Measurements from ENCODE around the gene SRGAP1. TPM values are rescaled to one million over a fixed set of nuclear protein-coding genes. Genes with fewer than 3 reads are reported as not detected.

Gene SRGAP1
- not detected for polyA plus RNA-seq

DNA sequence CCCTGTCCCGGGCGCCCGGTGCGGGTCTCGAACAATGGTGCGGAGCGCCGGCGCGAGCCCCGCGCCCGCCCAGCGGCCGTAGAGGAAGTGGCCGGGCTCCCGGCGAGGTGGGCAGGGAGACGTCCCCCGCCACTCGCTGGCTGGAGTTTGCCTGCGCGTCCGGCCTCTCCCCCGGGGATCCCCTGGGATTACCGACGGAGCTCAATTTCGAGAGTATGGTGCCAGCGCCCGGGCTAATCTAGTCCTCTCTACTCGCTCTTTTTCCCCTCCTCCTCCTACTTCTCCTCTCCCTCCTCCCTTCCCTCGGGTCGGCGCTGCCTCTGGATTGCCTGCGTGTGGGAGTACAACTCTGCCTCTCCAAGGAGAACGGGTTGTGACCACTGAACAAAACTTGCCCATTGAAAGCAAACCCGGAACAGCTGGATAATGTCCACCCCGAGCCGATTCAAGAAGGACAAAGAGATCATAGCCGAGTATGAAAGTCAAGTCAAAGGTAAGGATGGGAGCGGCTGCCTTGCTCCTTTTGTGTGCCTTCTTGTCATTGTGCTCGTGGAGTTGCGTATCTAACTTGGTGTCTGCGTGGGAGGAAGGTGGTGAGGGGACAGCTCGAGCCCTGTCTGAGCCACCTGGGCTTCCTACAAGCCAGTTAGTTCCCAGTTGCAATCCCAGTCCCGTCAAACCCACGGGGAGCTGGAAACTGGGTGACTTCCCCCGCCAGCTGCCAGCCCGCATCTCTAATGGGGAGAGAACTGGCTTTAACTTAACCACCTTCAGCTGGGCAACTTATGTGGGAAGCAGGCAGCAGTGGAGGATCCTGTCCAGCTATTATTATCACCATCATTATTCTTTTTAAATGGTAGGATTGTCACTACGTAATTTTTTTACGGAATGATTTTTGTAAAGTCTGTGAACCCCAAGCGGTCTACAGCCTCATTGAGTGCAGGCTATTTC, at the start of gene SRGAP1:
Gene SRGAP1 (plus strand): TSS at position 310 of the 951 bp plus-strand sequence. CDS start 117 bp downstream, at position 427.
- peaks cover 10% of the 10 kb centered on the region for H3K27me3 Mint-ChIP-seq
- peak within 1 kb of the TSS; percentile 86 to 98 (median 94) for H3K4me3 Mint-ChIP-seq
- no peaks in the 10 kb centered on the region for H3K36me3 Mint-ChIP-seq
- no peaks in the 10 kb centered on the region for H3K9me3 Mint-ChIP-seq
- H3K4me1 Mint-ChIP-seq: peaks cover 7 to 9% (median 8%) of the 10 kb centered on the region in 3 donors
- H3K27ac Mint-ChIP-seq: no peak within 1 kb of the TSS

DNA sequence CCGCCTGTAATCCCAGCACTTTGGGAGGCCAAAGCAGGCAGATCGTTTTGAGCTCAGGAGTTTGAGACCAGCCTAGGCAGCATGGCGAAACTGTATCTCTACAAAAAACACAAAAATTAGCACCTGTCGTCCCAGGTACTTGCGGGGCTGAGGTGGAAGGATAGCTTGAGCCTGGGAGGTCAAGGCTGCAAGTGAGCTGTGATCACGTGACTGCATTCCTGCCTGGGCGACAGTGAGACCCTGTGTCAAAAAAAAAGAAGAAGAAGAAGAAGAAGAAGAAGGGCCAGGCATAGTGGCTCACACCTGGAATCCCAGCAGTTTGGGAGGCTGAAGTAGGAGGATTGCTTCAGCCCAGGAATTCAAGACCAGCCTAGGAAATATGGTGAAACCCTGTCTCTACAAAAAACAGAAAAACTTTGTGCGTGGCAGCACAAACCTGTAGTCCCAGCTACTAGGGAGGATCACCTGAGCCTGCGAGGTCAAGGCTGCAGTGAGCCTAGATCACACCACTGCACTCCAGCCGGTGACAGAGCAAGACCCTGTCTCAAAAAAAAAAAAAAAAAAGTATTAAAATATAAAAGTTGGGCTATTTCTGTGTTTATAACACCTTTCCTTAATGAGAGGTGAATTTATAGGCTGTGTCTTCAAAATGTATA, 49.3 kb upstream of the SRGAP1 start:
- no peak overlapping the region for H3K27ac Mint-ChIP-seq
- H3K4me3 Mint-ChIP-seq: no peak overlapping the region
- H3K9me3 Mint-ChIP-seq: no peaks in the 10 kb centered on the region

DNA sequence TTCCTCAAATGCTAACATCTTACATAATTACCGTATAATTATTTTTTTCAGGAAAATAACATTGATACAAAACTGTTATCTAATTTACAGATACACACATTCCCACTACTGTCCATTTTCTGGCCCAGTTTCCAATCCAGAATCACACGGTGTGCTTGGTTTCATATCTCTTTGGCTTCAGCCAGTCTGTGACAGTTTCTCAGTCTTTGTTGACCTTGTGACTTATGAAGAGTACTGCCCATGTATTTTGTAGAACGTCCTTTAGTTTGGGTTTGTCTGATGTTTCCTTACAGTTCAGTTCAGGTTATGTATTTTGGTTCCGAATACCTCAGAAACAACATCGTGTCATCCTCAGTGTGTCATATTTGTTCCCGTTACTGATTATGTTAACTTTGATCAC, 48.6 kb upstream of the SRGAP1 start:
- Mint-ChIP-seq H3K4me1 (no peaks in the 10 kb centered on the region), H3K36me3 (peaks cover 5% of the 10 kb centered on the region), H3K27me3 (no peaks in the 10 kb centered on the region), H3K4me3 (no peak overlapping the region), H3K27ac (no peak overlapping the region), H3K9me3 (no peaks in the 10 kb centered on the region)

More for the DNA sequence above, 49.3 kb upstream of the SRGAP1 start:
- Mint-ChIP-seq H3K27me3 (no peaks in the 10 kb centered on the region), H3K36me3 (peaks cover 7% of the 10 kb centered on the region), H3K4me1 (no peaks in the 10 kb centered on the region)

DNA sequence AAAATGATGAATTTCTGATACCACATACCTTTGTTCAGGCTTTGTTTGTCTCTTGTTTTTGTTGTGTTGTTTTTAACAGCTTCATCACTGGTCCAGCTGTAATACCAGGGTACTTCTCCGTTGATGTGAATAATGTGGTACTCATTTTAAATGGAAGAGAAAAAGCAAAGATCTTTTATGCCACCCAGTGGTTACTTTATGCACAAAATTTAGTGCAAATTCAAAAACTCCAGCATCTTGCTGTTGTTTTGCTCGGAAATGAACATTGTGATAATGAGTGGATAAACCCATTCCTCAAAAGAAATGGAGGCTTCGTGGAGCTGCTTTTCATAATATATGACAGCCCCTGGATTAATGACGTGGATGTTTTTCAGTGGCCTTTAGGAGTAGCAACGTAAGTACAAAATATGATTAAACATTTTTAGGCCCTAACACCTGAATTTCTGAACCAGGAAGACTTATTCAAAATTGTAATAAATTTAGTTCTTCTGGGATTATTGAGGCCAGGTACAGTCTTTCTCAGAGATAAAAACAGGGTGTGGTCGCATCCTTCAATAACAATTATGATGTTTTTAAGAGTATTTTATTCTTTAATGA, 42.4 kb upstream of the SRGAP1 start:
- no peak overlapping the region for H3K27ac Mint-ChIP-seq

DNA sequence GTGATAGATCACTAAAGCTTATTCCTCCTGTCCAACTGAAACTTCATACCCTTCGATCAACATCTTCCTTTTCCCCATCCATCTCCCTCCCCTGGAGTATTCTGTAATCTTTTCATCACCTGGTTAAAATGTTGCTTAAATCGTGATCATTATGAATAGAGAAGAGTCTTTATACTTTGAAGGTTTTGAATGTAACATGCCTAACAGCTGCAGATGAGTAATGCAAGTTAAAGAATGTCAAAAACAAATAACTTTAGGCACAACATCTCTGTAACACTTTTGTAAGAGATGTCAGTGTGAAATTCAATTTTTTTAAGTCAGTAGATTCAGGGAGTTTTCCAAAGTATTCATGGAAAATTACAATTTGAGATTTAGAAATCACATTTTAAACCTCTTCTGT, 39.8 kb upstream of the SRGAP1 start:
- no peaks in the 10 kb centered on the region for H3K9me3 Mint-ChIP-seq
- H3K27me3 Mint-ChIP-seq: no peaks in the 10 kb centered on the region
- H3K27ac Mint-ChIP-seq: no peak overlapping the region
- no peaks in the 10 kb centered on the region for H3K36me3 Mint-ChIP-seq
- H3K4me1 Mint-ChIP-seq: peaks cover 1 to 10% (median 6%) of the 10 kb centered on the region in 3 donors
- no peak overlapping the region for H3K4me3 Mint-ChIP-seq

More for the DNA sequence above, 42.4 kb upstream of the SRGAP1 start:
- H3K4me3 Mint-ChIP-seq: no peak overlapping the region
- H3K36me3 Mint-ChIP-seq: no peaks in the 10 kb centered on the region
- no peaks in the 10 kb centered on the region for H3K27me3 Mint-ChIP-seq
- no peaks in the 10 kb centered on the region for H3K9me3 Mint-ChIP-seq
- peaks cover 1 to 10% (median 6%) of the 10 kb centered on the region in 3 donors for H3K4me1 Mint-ChIP-seq

DNA sequence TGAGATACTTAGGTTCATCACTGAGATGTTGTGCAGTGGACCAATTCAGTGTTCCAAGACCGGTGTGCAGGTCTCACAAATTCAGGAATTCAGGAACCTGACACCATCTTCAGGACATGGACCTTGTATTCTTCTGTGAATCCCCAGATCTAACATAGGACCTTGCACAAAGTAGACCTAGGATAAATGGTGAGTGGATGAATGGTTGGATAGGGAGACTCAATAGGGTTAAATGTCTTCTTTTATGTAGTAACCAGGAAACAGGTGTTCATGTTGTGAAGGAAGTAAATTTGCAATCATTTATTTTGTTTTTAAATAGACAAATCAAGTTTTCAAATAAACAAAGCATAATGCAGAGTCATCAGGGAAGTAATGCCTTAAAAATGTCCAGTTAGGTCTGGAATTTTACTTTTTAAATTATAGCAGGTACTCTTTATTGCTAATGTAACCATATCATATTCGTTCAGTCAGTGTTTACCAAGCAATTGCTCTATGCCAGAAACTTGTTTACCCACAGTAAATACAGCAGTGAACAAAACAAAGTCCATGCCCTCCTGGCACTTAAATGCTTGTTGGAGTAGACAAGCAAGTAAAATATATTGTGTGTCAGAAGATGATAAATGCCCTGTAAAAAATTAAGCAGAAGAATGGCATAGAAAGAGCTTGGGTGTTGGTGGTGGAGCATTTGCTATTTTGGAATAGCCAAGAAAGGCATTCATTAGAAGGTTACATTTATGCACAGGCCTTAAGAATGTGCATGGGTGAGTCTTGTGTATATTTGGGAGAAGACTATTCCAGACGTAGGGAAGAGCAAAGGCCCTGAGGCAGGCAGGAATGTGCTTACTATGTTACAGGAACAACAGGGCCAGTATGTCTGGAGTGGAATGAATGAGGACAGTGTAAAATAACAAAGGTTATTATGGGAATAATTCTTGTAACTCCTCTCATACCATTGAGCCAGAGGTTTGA, 38.5 kb upstream of the SRGAP1 start:
- no peaks in the 10 kb centered on the region for H3K9me3 Mint-ChIP-seq
- peak overlapping the region in 1 of 4 donors; percentile 54 for H3K4me3 Mint-ChIP-seq
- H3K27ac Mint-ChIP-seq: no peak overlapping the region
- no peaks in the 10 kb centered on the region for H3K36me3 Mint-ChIP-seq
- peaks cover 1 to 10% (median 6%) of the 10 kb centered on the region in 3 donors for H3K4me1 Mint-ChIP-seq
- no peaks in the 10 kb centered on the region for H3K27me3 Mint-ChIP-seq

DNA sequence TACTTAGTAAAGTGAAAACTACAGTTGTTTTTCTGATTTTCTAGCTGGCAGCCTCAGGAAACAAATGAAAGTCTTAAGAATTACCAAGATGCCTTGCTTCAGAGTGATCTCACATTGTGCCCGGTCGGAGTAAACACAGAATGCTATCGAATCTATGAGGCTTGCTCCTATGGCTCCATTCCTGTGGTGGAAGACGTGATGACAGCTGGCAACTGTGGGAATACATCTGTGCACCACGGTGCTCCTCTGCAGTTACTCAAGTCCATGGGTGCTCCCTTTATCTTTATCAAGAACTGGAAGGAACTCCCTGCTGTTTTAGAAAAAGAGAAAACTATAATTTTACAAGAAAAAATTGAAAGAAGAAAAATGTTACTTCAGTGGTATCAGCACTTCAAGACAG, 35.9 kb upstream of the SRGAP1 start:
- H3K36me3 Mint-ChIP-seq: no peaks in the 10 kb centered on the region
- peaks cover 1 to 14% (median 6%) of the 10 kb centered on the region in 3 donors for H3K4me1 Mint-ChIP-seq
- no peak overlapping the region for H3K27ac Mint-ChIP-seq
- H3K4me3 Mint-ChIP-seq: no peak overlapping the region
- no peaks in the 10 kb centered on the region for H3K27me3 Mint-ChIP-seq
- H3K9me3 Mint-ChIP-seq: no peaks in the 10 kb centered on the region

DNA sequence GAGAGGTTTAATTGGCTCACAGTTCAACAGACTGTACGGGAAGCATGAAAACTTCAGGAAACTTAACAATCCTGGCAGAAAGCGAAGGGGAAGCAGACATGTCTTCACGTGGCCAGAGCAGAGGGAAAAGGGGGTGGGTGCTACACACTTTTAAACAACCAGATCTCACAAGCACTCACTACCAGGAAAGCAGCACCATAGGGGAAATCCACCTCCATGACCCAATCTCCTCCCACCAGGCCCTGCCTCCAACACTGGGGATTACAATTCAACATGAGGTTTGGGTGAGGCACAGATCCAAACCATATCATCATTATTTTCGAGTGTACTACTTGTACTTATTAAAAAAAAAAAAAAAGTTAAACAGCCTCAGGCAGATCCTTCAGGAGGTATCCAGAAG, 34.9 kb upstream of the SRGAP1 start:
- no peaks in the 10 kb centered on the region for H3K36me3 Mint-ChIP-seq
- no peak overlapping the region for H3K4me3 Mint-ChIP-seq
- no peaks in the 10 kb centered on the region for H3K27me3 Mint-ChIP-seq
- H3K9me3 Mint-ChIP-seq: no peaks in the 10 kb centered on the region
- H3K4me1 Mint-ChIP-seq: peaks cover 1 to 19% (median 10%) of the 10 kb centered on the region in 3 donors
- no peak overlapping the region for H3K27ac Mint-ChIP-seq

DNA sequence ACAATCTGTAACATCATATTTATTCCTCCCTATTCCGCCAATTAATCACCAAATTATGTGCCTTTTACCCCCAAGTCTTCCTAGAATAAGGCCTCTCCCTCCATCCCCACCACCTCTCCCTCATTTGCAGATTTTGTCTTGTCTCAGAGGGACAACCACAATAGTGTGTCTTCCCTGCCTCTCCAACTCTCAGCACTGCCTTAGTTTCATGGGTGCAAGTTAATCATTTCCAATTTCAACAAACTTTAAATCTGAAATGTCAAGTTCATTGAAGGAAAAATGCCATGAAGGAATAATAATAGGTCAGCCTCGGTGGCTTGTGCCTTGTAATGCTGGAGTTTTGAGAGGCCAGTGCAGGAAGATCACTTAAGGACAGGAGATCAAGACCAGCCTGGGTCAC, 33.2 kb upstream of the SRGAP1 start:
- no peak overlapping the region for H3K27ac Mint-ChIP-seq
- no peaks in the 10 kb centered on the region for H3K9me3 Mint-ChIP-seq
- no peaks in the 10 kb centered on the region for H3K36me3 Mint-ChIP-seq
- peaks cover 0 to 14% (median 12%) of the 10 kb centered on the region in 3 donors for H3K4me1 Mint-ChIP-seq
- no peak overlapping the region for H3K4me3 Mint-ChIP-seq
- H3K27me3 Mint-ChIP-seq: no peaks in the 10 kb centered on the region

DNA sequence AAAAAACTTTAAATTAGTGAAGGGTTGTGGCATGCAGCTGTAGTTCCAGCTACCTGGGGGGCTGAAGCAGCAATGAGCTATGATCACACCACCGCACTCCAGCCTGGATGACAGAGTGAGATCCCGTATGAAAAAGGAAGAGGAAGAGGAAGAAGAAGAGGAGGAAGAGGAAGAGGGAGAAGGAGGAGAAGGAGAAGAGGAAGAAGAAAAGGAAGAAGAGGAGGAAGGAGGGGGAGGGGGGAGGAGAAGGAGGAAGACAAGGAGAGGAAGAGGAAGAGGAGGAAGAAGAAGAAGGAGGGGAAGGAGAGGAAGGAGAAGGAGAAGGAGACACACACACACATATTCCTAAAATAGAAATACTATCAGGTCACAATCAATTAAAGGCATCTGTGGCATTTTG, 32.7 kb upstream of the SRGAP1 start:
- H3K4me1 Mint-ChIP-seq: peaks cover 0 to 14% (median 12%) of the 10 kb centered on the region in 3 donors

DNA sequence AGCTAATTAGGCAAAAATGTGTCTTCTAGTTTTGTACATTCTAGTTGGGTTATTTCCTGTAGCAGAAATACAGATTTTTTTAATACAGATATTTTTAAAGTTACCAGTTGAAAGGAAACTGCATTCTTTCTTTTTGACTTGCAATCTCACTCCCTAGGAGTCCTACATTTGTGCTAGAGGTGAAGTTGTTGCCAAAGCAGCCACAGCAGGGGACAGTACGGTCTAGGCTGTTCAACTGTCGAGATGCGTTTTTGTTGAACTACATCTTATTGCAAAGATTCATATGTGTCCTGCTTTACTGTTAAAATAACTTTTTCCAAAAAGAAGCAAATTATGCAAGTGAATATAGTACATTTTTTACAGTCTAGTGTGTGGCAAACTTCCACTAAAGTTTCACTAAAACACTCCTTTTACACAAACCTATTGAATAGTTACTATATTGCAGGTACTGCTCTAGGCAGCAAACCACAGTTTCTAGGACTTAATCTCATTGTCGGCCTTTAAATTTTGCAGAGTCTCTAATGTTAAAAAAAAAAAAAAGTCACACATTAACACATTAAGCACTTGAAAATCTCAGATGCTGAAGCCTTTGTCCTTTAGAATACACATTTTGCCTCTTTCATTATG, 30.2 kb upstream of the SRGAP1 start:
- H3K4me3 Mint-ChIP-seq: peak overlapping the region in 3 of 4 donors; percentile 21 to 85 (median 36)

More for the DNA sequence above, 32.7 kb upstream of the SRGAP1 start:
- H3K9me3 Mint-ChIP-seq: no peaks in the 10 kb centered on the region
- no peak overlapping the region for H3K27ac Mint-ChIP-seq
- H3K27me3 Mint-ChIP-seq: no peaks in the 10 kb centered on the region
- H3K36me3 Mint-ChIP-seq: no peaks in the 10 kb centered on the region
- no peak overlapping the region for H3K4me3 Mint-ChIP-seq

DNA sequence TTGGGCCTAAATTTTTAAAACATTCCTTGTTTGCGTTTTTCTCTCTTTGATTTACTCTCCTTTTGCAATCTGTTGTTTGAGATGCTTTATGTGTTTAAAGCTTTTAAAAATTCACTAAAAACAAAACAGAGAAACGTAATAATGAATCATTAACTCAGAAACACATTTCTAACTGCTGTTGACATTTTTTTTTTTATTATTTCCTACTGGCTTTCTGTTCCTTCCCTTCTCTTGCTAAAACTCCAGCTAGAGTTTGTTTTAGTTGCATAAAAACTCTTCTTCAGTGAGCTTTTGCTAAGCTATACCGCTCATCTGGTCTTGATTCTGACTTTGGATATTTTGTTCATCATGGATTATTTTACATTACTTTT, 29.0 kb upstream of the SRGAP1 start:
- Mint-ChIP-seq H3K36me3 (peaks cover 4% of the 10 kb centered on the region), H3K4me1 (peaks cover 0 to 14% (median 12%) of the 10 kb centered on the region in 3 donors), H3K27me3 (peaks cover 2% of the 10 kb centered on the region), H3K4me3 (peak overlapping the region in 1 of 4 donors; percentile 85), H3K9me3 (peaks cover 0 to 5% (median 0%) of the 10 kb centered on the region in 3 donors), H3K27ac (no peak overlapping the region)

More for the DNA sequence above, 30.2 kb upstream of the SRGAP1 start:
- Mint-ChIP-seq H3K27ac (peak overlapping the region in 1 of 3 donors; percentile 81), H3K9me3 (peaks cover 0 to under 1% (median 0%) of the 10 kb centered on the region in 3 donors), H3K27me3 (peaks cover 1% of the 10 kb centered on the region), H3K4me1 (peaks cover 0 to 14% (median 12%) of the 10 kb centered on the region in 3 donors), H3K36me3 (peaks cover 4% of the 10 kb centered on the region)

DNA sequence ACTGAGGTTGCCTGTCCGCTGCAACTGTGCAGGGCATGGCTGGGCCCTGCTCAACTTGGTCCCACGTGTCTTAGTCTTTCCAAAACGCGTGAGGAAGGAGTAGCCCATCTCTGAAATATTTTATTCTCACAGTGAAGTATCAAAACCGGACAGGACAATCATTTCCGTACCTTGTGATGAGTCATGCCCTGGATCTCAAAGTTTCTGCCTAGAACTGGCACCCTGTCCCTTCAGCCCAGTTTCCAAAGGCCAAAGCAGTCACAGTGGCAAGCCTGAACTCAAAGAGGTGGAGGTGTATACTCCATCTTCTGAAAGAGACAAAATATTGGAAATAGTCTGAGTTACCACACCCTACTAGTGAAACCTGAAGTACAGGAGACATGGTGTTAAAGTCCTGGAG, 28.5 kb upstream of the SRGAP1 start:
- no peak overlapping the region for H3K27ac Mint-ChIP-seq
- H3K4me1 Mint-ChIP-seq: peaks cover 0 to 14% (median 12%) of the 10 kb centered on the region in 3 donors
- peaks cover 0 to 5% (median 0%) of the 10 kb centered on the region in 3 donors for H3K9me3 Mint-ChIP-seq
- H3K4me3 Mint-ChIP-seq: no peak overlapping the region
- H3K27me3 Mint-ChIP-seq: peaks cover 3% of the 10 kb centered on the region
- peaks cover 4% of the 10 kb centered on the region for H3K36me3 Mint-ChIP-seq

DNA sequence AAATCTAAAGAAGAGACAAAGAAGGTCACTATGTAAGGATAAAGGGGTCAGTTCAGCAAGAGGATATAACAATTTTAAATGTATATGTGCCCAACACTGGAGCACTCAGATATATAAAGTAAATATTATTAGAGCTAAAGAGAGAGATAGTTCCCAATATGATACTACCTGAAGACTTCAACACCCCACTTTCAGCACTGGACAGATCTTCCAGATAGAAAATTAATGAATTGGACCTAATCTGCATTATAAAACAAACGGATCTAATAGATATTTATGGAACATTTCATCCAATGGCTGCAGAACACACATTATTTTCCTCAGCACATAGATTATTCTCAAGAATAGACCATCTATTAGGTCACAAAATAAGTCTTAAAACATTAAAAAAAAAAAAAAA, 24.1 kb upstream of the SRGAP1 start:
- Mint-ChIP-seq H3K36me3 (peaks cover 7% of the 10 kb centered on the region), H3K9me3 (peaks cover 0 to 5% (median 0%) of the 10 kb centered on the region in 3 donors), H3K4me1 (peaks cover 0 to 8% (median 0%) of the 10 kb centered on the region in 3 donors), H3K27me3 (peaks cover 10% of the 10 kb centered on the region), H3K4me3 (no peak overlapping the region), H3K27ac (no peak overlapping the region)

Measured in IgD-negative memory B cell (primary cell).